ENCODE results near the gene PHF11.

- TF ChIP-seq CTCF (IDR thresholded peaks at IDR 0.05; ENCODE audit: low read length) (no peak), EZH2 (IDR thresholded peaks at IDR 0.05; ENCODE audit: borderline replicate concordance, low read length) (no peak)
These were observed 29.2 kb downstream of the PHF11 start for GRCh38 chr13:49524740-49525501.
